HepG2 (cell line): Measurements from ENCODE around the gene DUSP8. TPM values are rescaled to one million over a fixed set of nuclear protein-coding genes. Genes with fewer than 3 reads are reported as not detected.

Source experiments
- ATAC-seq: fragments of 200-7000 bp; cut with Tn5 transposase; 3 replicates; pipeline ENCODE4 v1.9.1; 2020; ENCODE audit warnings: mild to moderate bottlenecking, moderate library complexity
- BruUV-seq: library from RNA; stranded (reverse); fragments of 400-500 nt; replicated peaks from 2 replicates; lab custom pipeline; 2021; lab: Mats Ljungman, UMichigan
- CTCF ChIA-PET: fragments of 300-600 bp; formaldehyde crosslinking; extraction: SDS; loops from one replicate; lab custom pipeline; 2021; ENCODE audit warnings: low total read pairs, inconsistent platforms, low intra/inter-chr PET ratio; lab: Yijun Ruan, JAX
- POLR2A ChIA-PET: fragments of 350-600 bp; sonication (Branson Sonifier 250); formaldehyde crosslinking; loops from one replicate; lab custom pipeline; 2020; ENCODE audit warnings: antibody characterized with exemption, inconsistent platforms; lab: Yijun Ruan, JAX
- DNase-seq: peaks from one replicate; pipeline ENCODE4 v3.0.0-alpha.2; 2015; ENCODE audit warnings: low spot score
- FAIRE-seq: peaks from 3 replicates; lab custom pipeline; 2011; peaks lifted over from hg19 to GRCh38; lab: Jason Lieb, UNC
- H2AFZ ChIP-seq: one replicate; pipeline ENCODE4 v1.6.1; 2011; ENCODE audit warnings: low read length, inconsistent platforms
- H3K27ac ChIP-seq: fragments of 300-600 bp; 3 replicates; pipeline ENCODE4 v1.8.0; 2011; ENCODE audit warnings: mixed run types, mild to moderate bottlenecking, mixed read lengths, low read length, inconsistent platforms; ENCODE audit not compliant: insufficient read depth; ENCODE audit errors: extremely low read length
- H3K27me3 ChIP-seq, 2 experiments: fragments of 200-600 bp in 1 of 2; 2 replicates in 1 of 2; 3 replicates in 1 of 2; pipeline versions ENCODE4 v1.6.0 to v1.8.0; 2011; ENCODE audit warnings: low read length in 2 of 2, mild to moderate bottlenecking in 2 of 2, moderate library complexity in 2 of 2, inconsistent platforms in 1 of 2; ENCODE audit not compliant: insufficient read depth in 2 of 2, control insufficient read depth in 1 of 2
- H3K36me3 ChIP-seq, 2 experiments: fragments of 200-600 bp in 1 of 2; replicated peaks in 1 of 2; 2 replicates in 1 of 2; 3 replicates in 1 of 2; pipeline versions ENCODE4 v1.5.1 to v1.8.0; 2011; ENCODE audit warnings: low read length in 2 of 2, inconsistent platforms in 1 of 2; ENCODE audit not compliant: insufficient read depth in 2 of 2, control insufficient read depth in 1 of 2
- H3K4me1 ChIP-seq: 2 replicates; pipeline ENCODE4 v1.5.1; 2012; ENCODE audit warnings: low read length, inconsistent platforms; ENCODE audit not compliant: insufficient read depth
- H3K4me2 ChIP-seq: 2 replicates; pipeline ENCODE4 v1.6.0; 2011; ENCODE audit warnings: low read depth, low read length, inconsistent platforms
- H3K4me3 ChIP-seq, 3 experiments: fragments of 200-600 bp in 1 of 3; sonication (generic), shearing (Covaris generic) in 1 of 3; replicated peaks in 1 of 3; 2 replicates each; pipeline ENCODE4 v1.5.1; 2011 to 2016; ENCODE audit warnings: low read length in 3 of 3, inconsistent platforms in 2 of 3, low read depth in 2 of 3, mild to moderate bottlenecking in 2 of 3, control low read depth in 1 of 3, mixed read lengths in 1 of 3; ENCODE audit not compliant: insufficient read depth in 1 of 3
- H3K79me2 ChIP-seq: one replicate; pipeline ENCODE4 v1.6.1; 2011; ENCODE audit warnings: low read length, inconsistent platforms; ENCODE audit not compliant: insufficient read depth
- H3K9ac ChIP-seq: 2 replicates; pipeline ENCODE4 v1.6.0; 2011; ENCODE audit warnings: mild to moderate bottlenecking, low read depth, low read length, inconsistent platforms; ENCODE audit not compliant: insufficient read depth
- H3K9me3 ChIP-seq: 2 replicates; pipeline ENCODE4 v1.5.1; 2012; ENCODE audit warnings: mild to moderate bottlenecking, low read length
- H4K20me1 ChIP-seq: 2 replicates; pipeline ENCODE4 v1.6.0; 2011; ENCODE audit warnings: inconsistent platforms, mild to moderate bottlenecking, low read length, moderate library complexity; ENCODE audit not compliant: insufficient read depth
- ELF1 ChIP-seq: sonication (generic); formaldehyde crosslinking; IDR thresholded peaks from 2 replicates; pipeline ENCODE4 v1.4.0; 2020; ENCODE audit warnings: missing genetic modification reagents
- KLF6 ChIP-seq: IDR thresholded peaks from 2 replicates; pipeline ENCODE4 v1.8.0; 2016; ENCODE audit warnings: missing biosample characterization, missing genetic modification reagents
- PRDM10 ChIP-seq: sonication (generic); formaldehyde crosslinking; IDR thresholded peaks from 2 replicates; pipeline ENCODE4 v1.4.0; 2020; ENCODE audit warnings: low read depth, missing genetic modification reagents
- RAD21 ChIP-seq: fragments of 450-650 bp; formaldehyde crosslinking; IDR thresholded peaks from 2 replicates; pipeline ENCODE4 v1.5.0; 2020; ENCODE audit warnings: mild to moderate bottlenecking
- ZBTB43 ChIP-seq: sonication (generic); formaldehyde crosslinking; conservative IDR thresholded peaks from 2 replicates; pipeline ENCODE4 v1.4.0; 2020; ENCODE audit warnings: missing genetic modification reagents
- ZNF446 ChIP-seq: sonication (generic); formaldehyde crosslinking; IDR thresholded peaks from 2 replicates; pipeline ENCODE4 v1.5.0; 2020; ENCODE audit warnings: mild to moderate bottlenecking, missing genetic modification reagents
- ZNF564 ChIP-seq: sonication (generic); formaldehyde crosslinking; IDR thresholded peaks from 2 replicates; pipeline ENCODE4 v1.8.1; 2023; ENCODE audit warnings: mild to moderate bottlenecking, missing genetic modification reagents
- ZNF574 ChIP-seq: sonication (generic); formaldehyde crosslinking; IDR thresholded peaks from 2 replicates; pipeline ENCODE4 v1.4.0; 2020; ENCODE audit warnings: missing genetic modification reagents
- WGBS: methylation state at CpG from one replicate; pipeline ENCODE4 v1.1.6; 2017; ENCODE audit warnings: low lambda C conversion rate; 5-methylcytosine and 5-hydroxymethylcytosine counted together
- in situ Hi-C: cut with HindIII; loops from 2 replicates; pipeline ENCODE4 v1.10.0; 2017; ENCODE audit warnings: low pct_unique_long_range_greater_than_20kb; ENCODE audit not compliant: extremely low pct_ligation_motif_present
- intact Hi-C: fragments of 100-400 bp; cut with micrococcal nuclease; formaldehyde crosslinking; loops from one replicate; pipeline ENCODE4 v1.10.0; 2022; ENCODE audit not compliant: unreplicated experiment
- polyA plus RNA-seq, 8 experiments: library from polyadenylated mRNA; depleted of rRNA in 3 of 8; stranded (reverse) in 7 of 8; unstranded in 1 of 8; fragments of >200 nt; fragmentation: Illumina TruSeq in 4 of 8; extraction: Trizol in 4 of 8; gene quantifications; 2 replicates each; pipeline versions ENCODE4 v1.2.1 to v1.2.3, GENCODE V29; 2011 to 2016; ENCODE audit warnings: low read depth in 4 of 8, missing spikeins in 1 of 8, mixed read lengths in 1 of 8; ENCODE audit not compliant: insufficient read depth in 1 of 8
- total RNA-seq, 5 experiments: library from RNA; depleted of rRNA; stranded (reverse); fragments of >200 nt; fragmentation: Illumina TruSeq; extraction: Trizol; gene quantifications; 2 replicates each; pipeline ENCODE4 v1.2.3, GENCODE V29; 2016; ENCODE audit warnings: low read depth in 1 of 5
- TF ChIP-seq, protein P1 (sequence below): IDR thresholded peaks from 2 replicates; pipeline ENCODE4 v1.6.1; 2016; ENCODE audit warnings: low read depth, borderline replicate concordance
- TF ChIP-seq, protein P2 (sequence below): sonication (generic); formaldehyde crosslinking; IDR thresholded peaks from 2 replicates; pipeline ENCODE4 v1.5.1; 2020; ENCODE audit warnings: mild to moderate bottlenecking, missing genetic modification reagents, moderate library complexity

The DUSP8 gene
- total and polyA plus RNA-seq, 2 of the 13 experiments (the other 11 are each of a cell fraction or from before 2014, with no cell fraction given), result 1.8 to 8.0 TPM

GRCh38 chr11:1574238-1574932 lies 2.3 kb upstream of the DUSP8 start:
- no peaks in the 10 kb centered on the region for H3K79me2 ChIP-seq
- CTCF ChIA-PET, result interaction anchor here (0.9 to 2.3 kb wide), 4 partner anchors 10 to 33 kb away, joined by 3 to 17 read pairs (median 4); no protein-coding TSS in a partner anchor
- peaks cover 1 to 17% of the 10 kb centered on the region in 2 experiments; a peak in 3 of 5 replicates for H3K27me3 ChIP-seq
- H3K4me2 ChIP-seq, result peak overlapping the region; percentile 93
- intact Hi-C loops, result loop anchor here (2.0 kb wide), 2 partner anchors 20 to 34 kb away; no protein-coding TSS in a partner anchor
- peaks cover 16% of the 10 kb centered on the region; the same call in 1 of the 2 replicates for H4K20me1 ChIP-seq
- no TSS peak for BruUV-seq
- H3K9ac ChIP-seq, result peak overlapping the region; percentile 84; the same call in 1 of the 2 replicates
- in situ Hi-C loops, result no loop called here
- H3K4me1 ChIP-seq, result peaks cover 35% of the 10 kb centered on the region
- no CpG with 5 or more reads among the region's 64 CpGs for WGBS
- no peak overlapping the region for H2AFZ ChIP-seq
- FAIRE-seq, result no peak
- POLR2A ChIA-PET, result interaction anchor here (0.7 to 1.6 kb wide), 6 partner anchors 15 to 414 kb away, joined by 3 to 5 read pairs (median 3); no protein-coding TSS in a partner anchor
- peak overlapping the region; percentile 65 to 76 (median 72) for H3K4me3 ChIP-seq
- H3K27ac ChIP-seq, result no peak overlapping the region
- H3K36me3 ChIP-seq, result no peaks in the 10 kb centered on the region
- ATAC-seq, result peak; percentile 60
- DNase-seq, result no peak
- peaks cover 8% of the 10 kb centered on the region for H3K9me3 ChIP-seq
- TF ChIP-seq ZNF574 (CRISPR knock-in tag) (0 out of 2 replicates have a peak, but pooled peaks have one; percentile 22), ZNF446 (no peak), ZBTB43 (no peak), ELF1 (CRISPR knock-in tag) (no peak), PRDM10 (CRISPR knock-in tag) (no peak), ZNF564 (no peak), RAD21 (CRISPR knock-in tag) (peak; percentile 94), KLF6 (CRISPR knock-in tag) (no peak)
- TF ChIP-seq, protein P1, sequence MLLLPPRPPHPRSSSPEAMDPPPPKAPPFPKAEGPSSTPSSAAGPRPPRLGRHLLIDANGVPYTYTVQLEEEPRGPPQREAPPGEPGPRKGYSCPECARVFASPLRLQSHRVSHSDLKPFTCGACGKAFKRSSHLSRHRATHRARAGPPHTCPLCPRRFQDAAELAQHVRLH, result no peak
- TF ChIP-seq, protein P2, sequence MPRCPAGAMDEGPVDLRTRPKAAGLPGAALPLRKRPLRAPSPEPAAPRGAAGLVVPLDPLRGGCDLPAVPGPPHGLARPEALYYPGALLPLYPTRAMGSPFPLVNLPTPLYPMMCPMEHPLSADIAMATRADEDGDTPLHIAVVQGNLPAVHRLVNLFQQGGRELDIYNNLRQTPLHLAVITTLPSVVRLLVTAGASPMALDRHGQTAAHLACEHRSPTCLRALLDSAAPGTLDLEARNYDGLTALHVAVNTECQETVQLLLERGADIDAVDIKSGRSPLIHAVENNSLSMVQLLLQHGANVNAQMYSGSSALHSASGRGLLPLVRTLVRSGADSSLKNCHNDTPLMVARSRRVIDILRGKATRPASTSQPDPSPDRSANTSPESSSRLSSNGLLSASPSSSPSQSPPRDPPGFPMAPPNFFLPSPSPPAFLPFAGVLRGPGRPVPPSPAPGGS (CRISPR knock-in tag), result no peak
